Spleen (tissue), 7 donors: ENCODE data around the gene CTDSPL.

Source experiments
- CTCF ChIP-seq, 11 experiments: fragments of 200-600 bp in 7 of 11; fragments of 450-650 bp in 4 of 11; sonication (generic) in 4 of 11; IDR thresholded peaks in 8 of 11; conservative IDR thresholded peaks in 3 of 11; 1 replicate in 7 of 11; 2 replicates in 4 of 11; pipeline versions ENCODE4 v1.4.0 to v1.8.0; 2016 to 2021; ENCODE audit warnings: antibody characterized with exemption in 11 of 11, inconsistent platforms in 4 of 11, mild to moderate bottlenecking in 1 of 11
- POLR2A ChIP-seq, 3 donors: fragments of 450-650 bp; IDR thresholded peaks; one replicate each; pipeline ENCODE4 v1.5.1; 2017; ENCODE audit warnings: antibody characterized with exemption in 3 of 3, mild to moderate bottlenecking in 1 of 3
- POLR2AphosphoS5 ChIP-seq, 3 donors: sonication (generic); formaldehyde crosslinking; IDR thresholded peaks; one replicate each; pipeline ENCODE4 v1.5.1; 2017; ENCODE audit warnings: antibody characterized with exemption in 3 of 3
- donor health status: DM: no; HTN: no; CAD: no; lungs with moderate emphysema.
- donor health status: DM: no; HTN: no; CAD: no.
- donor health status: DM: no; HTN: no; CAD: no.

- TF ChIP-seq CTCF (IDR thresholded peaks at IDR 0.05 in 8 of 11, conservative IDR thresholded peaks at IDR 0.05 in 3 of 11) (no peak), POLR2AphosphoS5 (IDR thresholded peaks at IDR 0.05) (no peak), POLR2A (IDR thresholded peaks at IDR 0.05) (no peak)
These were observed 90.9 kb downstream of the CTDSPL start for GRCh38 chr3:37952564-37952963.
